GM10266 (cell line): ENCODE results near the gene IL17RC.
"Not testable (repeated sequence)": the region's sequence is repeated elsewhere in the genome, so short reads cannot be mapped to it uniquely, and the experiment has no call there.

ENCODE experiments used
- DNase-seq: peaks from one replicate; pipeline ENCODE4 v3.0.0; 2012; ENCODE audit errors: extremely low spot score
- CTCF ChIP-seq: IDR thresholded peaks from 2 replicates; pipeline ENCODE4 v1.5.1; 2012; ENCODE audit warnings: mild to moderate bottlenecking, low read depth; ENCODE audit not compliant: control insufficient read depth, insufficient read depth; ENCODE audit errors: missing control alignments

IL17RC gene

GRCh38 chr3:9897408-9898372 lies 19.2 kb upstream of the IL17RC start:
- DNase-seq: no peak
- no peak for TF ChIP-seq CTCF

- no peak for TF ChIP-seq CTCF
- DNase-seq: no peak
These were observed 18.2 kb upstream of the IL17RC start for GRCh38 chr3:9898467-9899241.

GRCh38 chr3:9899289-9899791 lies 17.6 kb upstream of the IL17RC start:
- no peak for DNase-seq
- no peak for TF ChIP-seq CTCF

GRCh38 chr3:9900965-9901415 lies 15.9 kb upstream of the IL17RC start:
- not testable (repeated sequence) for DNase-seq

- DNase-seq: no peak
- no peak for TF ChIP-seq CTCF
These were observed 14.9 kb upstream of the IL17RC start for GRCh38 chr3:9901967-9902366.

- no peak for DNase-seq
These were observed 14.3 kb upstream of the IL17RC start, which contains the start of gene IL17RE for GRCh38 chr3:9902372-9903237. Gene IL17RE (plus strand): TSS chr3:9902848. CDS start chr3:9902933, 85 bp downstream.

More at GRCh38 chr3:9902372-9903237, 14.3 kb upstream of the IL17RC start, which contains the start of gene IL17RE:
- TF ChIP-seq CTCF: no peak
